Esophagus muscularis mucosa (tissue), 4 donors: Measurements from ENCODE around the gene FADS2.

Experiments used
- CTCF ChIP-seq, 3 experiments: fragments of 200-600 bp in 2 of 3; fragments of 450-650 bp in 1 of 3; sonication (generic) in 2 of 3; IDR thresholded peaks; one replicate each; pipeline ENCODE4 v1.5.1; 2017 to 2019; ENCODE audit warnings: antibody characterized with exemption in 3 of 3, mild to moderate bottlenecking in 2 of 3, moderate library complexity in 1 of 3
- EP300 ChIP-seq: sonication (generic); formaldehyde crosslinking; IDR thresholded peaks from one replicate; pipeline ENCODE4 v1.6.1; 2017; ENCODE audit warnings: antibody characterized with exemption
- POLR2A ChIP-seq: fragments of 450-650 bp; IDR thresholded peaks from one replicate; pipeline ENCODE4 v1.6.1; 2017; ENCODE audit warnings: antibody characterized with exemption, moderate library complexity, mild to moderate bottlenecking, low read depth
- POLR2AphosphoS5 ChIP-seq, 2 donors: sonication (generic); formaldehyde crosslinking; IDR thresholded peaks; one replicate each; pipeline ENCODE4 v1.6.1; 2017; ENCODE audit warnings: antibody characterized with exemption in 2 of 2

- peak in 2 of 3 experiments; percentile 99 to 100 for TF ChIP-seq CTCF (IDR thresholded peaks at IDR 0.05)
- no peak for TF ChIP-seq POLR2A
- no peak for TF ChIP-seq EP300
- TF ChIP-seq POLR2AphosphoS5 (IDR thresholded peaks at IDR 0.05) = peak in 1 of 2 donors; percentile 59
Measured at GRCh38 chr11:61899146-61899841, 71.2 kb downstream of the FADS2 start.
